Measurements from ENCODE around the gene CCDC116. TPM values are rescaled to one million over a fixed set of nuclear protein-coding genes. Genes with fewer than 3 reads are reported as not detected.

The CCDC116 gene
- polyA plus RNA-seq, 1 donor from 2014 or later, result 0.28 TPM

- no peaks in the 10 kb centered on the region for H3K9me3 ChIP-seq (ENCODE audit: low read length)
- H3K27me3 ChIP-seq (ENCODE audit: insufficient read depth, low read depth, low read length), result no peaks in the 10 kb centered on the region
- TF ChIP-seq TAF1 (IDR thresholded peaks at IDR 0.05; ENCODE audit: low read depth), result no peak
- no peak for TF ChIP-seq EZH2 (IDR thresholded peaks at IDR 0.05; ENCODE audit: borderline replicate concordance, insufficient read depth, low read length, poor library complexity, severe bottlenecking)
- no peak for TF ChIP-seq RAD21 (conservative IDR thresholded peaks at IDR 0.05)
- TF ChIP-seq EP300 (conservative IDR thresholded peaks at IDR 0.05; ENCODE audit: poor library complexity, severe bottlenecking), result no peak
- H3F3A ChIP-seq (ENCODE audit: insufficient read depth, low read length, poor library complexity, severe bottlenecking), result no peaks in the 10 kb centered on the region
- no peak overlapping the region for H3K27ac ChIP-seq (ENCODE audit: low read length)
- H3K4me3 ChIP-seq (ENCODE audit: low read length), result no peak overlapping the region
- no peak overlapping the region for H3K9ac ChIP-seq (ENCODE audit: low read length)
- H3K79me2 ChIP-seq (replicated peaks; ENCODE audit: insufficient read depth, low read length), result peaks cover 42% of the 10 kb centered on the region
- H3K36me3 ChIP-seq (ENCODE audit: insufficient read depth, low read length), result peaks cover 9% of the 10 kb centered on the region
- H4K20me1 ChIP-seq (ENCODE audit: insufficient read depth), result no peaks in the 10 kb centered on the region
- H2AFZ ChIP-seq (ENCODE audit: low read depth, low read length), result no peak overlapping the region
- H3K4me2 ChIP-seq (ENCODE audit: low read length), result no peak overlapping the region
- H3K9me2 ChIP-seq (ENCODE audit: insufficient read depth, low read length), result no peaks in the 10 kb centered on the region
Observed at GRCh38 chr22:21590809-21591641, 41.5 kb upstream of the CCDC116 start.

GRCh38 chr22:21591695-21592094 is 40.9 kb upstream of the CCDC116 start:
- H3F3A ChIP-seq (ENCODE audit: insufficient read depth, low read length, poor library complexity, severe bottlenecking), result no peaks in the 10 kb centered on the region
- peaks cover 9% of the 10 kb centered on the region for H3K36me3 ChIP-seq (ENCODE audit: insufficient read depth, low read length)
- no peaks in the 10 kb centered on the region for H4K20me1 ChIP-seq (ENCODE audit: insufficient read depth)
- no peak overlapping the region for H2AFZ ChIP-seq (ENCODE audit: low read depth, low read length)
- H3K4me2 ChIP-seq (ENCODE audit: low read length), result no peak overlapping the region
- H3K4me3 ChIP-seq (ENCODE audit: low read length), result no peak overlapping the region
- no peak overlapping the region for H3K9ac ChIP-seq (ENCODE audit: low read length)
- TF ChIP-seq EZH2 (IDR thresholded peaks at IDR 0.05; ENCODE audit: borderline replicate concordance, insufficient read depth, low read length, poor library complexity, severe bottlenecking) (no peak), POLR2AphosphoS5 (IDR thresholded peaks at IDR 0.05) (no peak), MXI1 (conservative IDR thresholded peaks at IDR 0.05; ENCODE audit: poor library complexity, severe bottlenecking) (no peak)
- no peaks in the 10 kb centered on the region for H3K9me2 ChIP-seq (ENCODE audit: insufficient read depth, low read length)
- H3K27me3 ChIP-seq (ENCODE audit: insufficient read depth, low read depth, low read length), result no peaks in the 10 kb centered on the region
- H3K9me3 ChIP-seq (ENCODE audit: low read length), result no peaks in the 10 kb centered on the region
- peaks cover 41% of the 10 kb centered on the region for H3K79me2 ChIP-seq (replicated peaks; ENCODE audit: insufficient read depth, low read length)
- H3K27ac ChIP-seq (ENCODE audit: low read length), result no peak overlapping the region

- no peaks in the 10 kb centered on the region for H3K9me3 ChIP-seq (ENCODE audit: low read length)
- H3K79me2 ChIP-seq (replicated peaks; ENCODE audit: insufficient read depth, low read length), result peaks cover 41% of the 10 kb centered on the region
- no peak overlapping the region for H3K4me2 ChIP-seq (ENCODE audit: low read length)
- no peak for TF ChIP-seq SMC3 (conservative IDR thresholded peaks at IDR 0.05; ENCODE audit: poor library complexity)
- no peaks in the 10 kb centered on the region for H3K27me3 ChIP-seq (ENCODE audit: insufficient read depth, low read depth, low read length)
- H2AFZ ChIP-seq (ENCODE audit: low read depth, low read length), result no peak overlapping the region
- no peak overlapping the region for H3K4me3 ChIP-seq (ENCODE audit: low read length)
- H3K36me3 ChIP-seq (ENCODE audit: insufficient read depth, low read length), result peaks cover 9% of the 10 kb centered on the region
- no peak overlapping the region for H3K27ac ChIP-seq (ENCODE audit: low read length)
- no peaks in the 10 kb centered on the region for H3K9me2 ChIP-seq (ENCODE audit: insufficient read depth, low read length)
- no peak overlapping the region for H3K9ac ChIP-seq (ENCODE audit: low read length)
- H3F3A ChIP-seq (ENCODE audit: insufficient read depth, low read length, poor library complexity, severe bottlenecking), result no peaks in the 10 kb centered on the region
- H4K20me1 ChIP-seq (ENCODE audit: insufficient read depth), result no peaks in the 10 kb centered on the region
Observed at GRCh38 chr22:21592422-21592821, 40.1 kb upstream of the CCDC116 start.

- H3K36me3 ChIP-seq (ENCODE audit: insufficient read depth, low read length), result peaks cover 9% of the 10 kb centered on the region
- no peaks in the 10 kb centered on the region for H3K9me3 ChIP-seq (ENCODE audit: low read length)
- H3K4me3 ChIP-seq (ENCODE audit: low read length), result no peak overlapping the region
- H4K20me1 ChIP-seq (ENCODE audit: insufficient read depth), result no peaks in the 10 kb centered on the region
- H3K9me2 ChIP-seq (ENCODE audit: insufficient read depth, low read length), result no peaks in the 10 kb centered on the region
- TF ChIP-seq, protein P1, sequence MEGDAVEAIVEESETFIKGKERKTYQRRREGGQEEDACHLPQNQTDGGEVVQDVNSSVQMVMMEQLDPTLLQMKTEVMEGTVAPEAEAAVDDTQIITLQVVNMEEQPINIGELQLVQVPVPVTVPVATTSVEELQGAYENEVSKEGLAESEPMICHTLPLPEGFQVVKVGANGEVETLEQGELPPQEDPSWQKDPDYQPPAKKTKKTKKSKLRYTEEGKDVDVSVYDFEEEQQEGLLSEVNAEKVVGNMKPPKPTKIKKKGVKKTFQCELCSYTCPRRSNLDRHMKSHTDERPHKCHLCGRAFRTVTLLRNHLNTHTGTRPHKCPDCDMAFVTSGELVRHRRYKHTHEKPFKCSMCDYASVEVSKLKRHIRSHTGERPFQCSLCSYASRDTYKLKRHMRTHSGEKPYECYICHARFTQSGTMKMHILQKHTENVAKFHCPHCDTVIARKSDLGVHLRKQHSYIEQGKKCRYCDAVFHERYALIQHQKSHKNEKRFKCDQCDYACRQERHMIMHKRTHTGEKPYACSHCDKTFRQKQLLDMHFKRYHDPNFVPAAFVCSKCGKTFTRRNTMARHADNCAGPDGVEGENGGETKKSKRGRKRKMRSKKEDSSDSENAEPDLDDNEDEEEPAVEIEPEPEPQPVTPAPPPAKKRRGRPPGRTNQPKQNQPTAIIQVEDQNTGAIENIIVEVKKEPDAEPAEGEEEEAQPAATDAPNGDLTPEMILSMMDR (IDR thresholded peaks at IDR 0.05; ENCODE audit: poor library complexity, severe bottlenecking), result no peak
- TF ChIP-seq EP300 (conservative IDR thresholded peaks at IDR 0.05; ENCODE audit: poor library complexity, severe bottlenecking) (no peak), TAF1 (IDR thresholded peaks at IDR 0.05; ENCODE audit: low read depth) (no peak), RAD21 (conservative IDR thresholded peaks at IDR 0.05) (no peak), REST (IDR thresholded peaks at IDR 0.05; ENCODE audit: borderline replicate concordance) (no peak), MXI1 (conservative IDR thresholded peaks at IDR 0.05; ENCODE audit: poor library complexity, severe bottlenecking) (no peak), EZH2 (IDR thresholded peaks at IDR 0.05; ENCODE audit: borderline replicate concordance, insufficient read depth, low read length, poor library complexity, severe bottlenecking) (no peak), SMC3 (conservative IDR thresholded peaks at IDR 0.05; ENCODE audit: poor library complexity) (no peak), POLR2AphosphoS5 (IDR thresholded peaks at IDR 0.05) (no peak)
- no peak overlapping the region for H3K4me2 ChIP-seq (ENCODE audit: low read length)
- no peak overlapping the region for H3K9ac ChIP-seq (ENCODE audit: low read length)
- no peak overlapping the region for H3K27ac ChIP-seq (ENCODE audit: low read length)
- H2AFZ ChIP-seq (ENCODE audit: low read depth, low read length), result no peak overlapping the region
- H3F3A ChIP-seq (ENCODE audit: insufficient read depth, low read length, poor library complexity, severe bottlenecking), result no peaks in the 10 kb centered on the region
- H3K27me3 ChIP-seq (ENCODE audit: insufficient read depth, low read depth, low read length), result no peaks in the 10 kb centered on the region
- H3K79me2 ChIP-seq (replicated peaks; ENCODE audit: insufficient read depth, low read length), result peaks cover 32% of the 10 kb centered on the region
Observed at GRCh38 chr22:21593406-21594232, 38.9 kb upstream of the CCDC116 start.
